ENCODE data around the gene TRPC3.

The TRPC3 gene

GRCh38 chr4:121951521-121952110 lies at the start of gene TRPC3:
Gene TRPC3, minus strand, starts transcription at chr4:121952060. Its CDS starts 380 bp downstream, at chr4:121951680.
- no peak for DNase-seq

- DNase-seq, result no peak
These were observed 49.0 kb upstream of the TRPC3 start for GRCh38 chr4:122000849-122001248.

- DNase-seq, result no peak
These were observed 46.2 kb upstream of the TRPC3 start for GRCh38 chr4:121998024-121998423.

- DNase-seq, result no peak
These were observed 44.1 kb upstream of the TRPC3 start for GRCh38 chr4:121995790-121996537.

- no peak for DNase-seq
These were observed 40.1 kb upstream of the TRPC3 start for GRCh38 chr4:121991968-121992367.

GRCh38 chr4:121990489-121990888 lies 38.6 kb upstream of the TRPC3 start:
- no peak for DNase-seq

GRCh38 chr4:121989715-121990114 lies 37.9 kb upstream of the TRPC3 start:
- no peak for DNase-seq

- DNase-seq, result no peak
These were observed 37.1 kb upstream of the TRPC3 start for GRCh38 chr4:121988950-121989349.

GRCh38 chr4:121980643-121981042 lies 28.8 kb upstream of the TRPC3 start:
- no peak for DNase-seq

GRCh38 chr4:121978172-121978516 lies 26.3 kb upstream of the TRPC3 start:
- DNase-seq, result no peak

GRCh38 chr4:121977251-121978171 lies 25.7 kb upstream of the TRPC3 start:
- DNase-seq, result no peak

GRCh38 chr4:121975784-121976183 lies 23.9 kb upstream of the TRPC3 start:
- DNase-seq, result no peak

- no peak for DNase-seq
These were observed 22.0 kb upstream of the TRPC3 start for GRCh38 chr4:121973816-121974215.

- DNase-seq, result no peak
These were observed 17.0 kb upstream of the TRPC3 start for GRCh38 chr4:121968859-121969258.

- no peak for DNase-seq
These were observed 13.1 kb upstream of the TRPC3 start for GRCh38 chr4:121964958-121965357.

GRCh38 chr4:121960818-121961217 lies 9.0 kb upstream of the TRPC3 start:
- no peak for DNase-seq

GRCh38 chr4:121958777-121959176 lies 6.9 kb upstream of the TRPC3 start:
- no peak for DNase-seq

GRCh38 chr4:121957266-121957665 lies 5.4 kb upstream of the TRPC3 start:
- DNase-seq, result no peak

- no peak for DNase-seq
These were observed 2.0 kb upstream of the TRPC3 start for GRCh38 chr4:121953860-121954259.

GRCh38 chr4:121952290-121952689 lies 430 bp upstream of the TRPC3 start:
- no peak for DNase-seq

- DNase-seq, result no peak
These were observed 960 bp downstream of the TRPC3 start for GRCh38 chr4:121950680-121951520.

- DNase-seq, result no peak
These were observed 1.6 kb downstream of the TRPC3 start for GRCh38 chr4:121950212-121950679.

- DNase-seq, result no peak
These were observed 5.2 kb downstream of the TRPC3 start for GRCh38 chr4:121946644-121947043.
